HEK293 (cell line): ENCODE results near the gene DNHD1.

Experiments used
- CTCF ChIA-PET: fragments of 350-600 bp; formaldehyde crosslinking; extraction: SDS; loops from one replicate; lab custom pipeline; 2021; ENCODE audit warnings: antibody characterized with exemption; lab: Yijun Ruan, JAX
- POLR2A ChIA-PET: fragments of 300-600 bp; formaldehyde crosslinking; extraction: SDS; loops from one replicate; lab custom pipeline; 2020; ENCODE audit warnings: antibody characterized with exemption, inconsistent platforms; lab: Yijun Ruan, JAX
- H3K27ac ChIP-seq: fragments of 200-500 bp; sonication (Bioruptor generic); 2 replicates; pipeline ENCODE4 v1.5.1; 2014; ENCODE audit warnings: low read depth, low read length, control low read depth, inconsistent platforms; ENCODE audit errors: extremely low read depth
- H3K36me3 ChIP-seq, 2 experiments: fragments of 200-500 bp in 1 of 2; sonication (Bioruptor generic) in 1 of 2; 1 replicate in 1 of 2; 2 replicates in 1 of 2; pipeline ENCODE4 v1.5.1; 2014 to 2017; ENCODE audit warnings: inconsistent platforms in 2 of 2, low read length in 2 of 2; ENCODE audit not compliant: control insufficient read depth in 2 of 2, insufficient read depth in 1 of 2
- H3K4me1 ChIP-seq: fragments of 200-500 bp; sonication (Bioruptor generic); 2 replicates; pipeline ENCODE4 v1.5.1; 2014; ENCODE audit warnings: mild to moderate bottlenecking, low read length, inconsistent platforms; ENCODE audit not compliant: control insufficient read depth, insufficient read depth
- H3K4me3 ChIP-seq: 2 replicates; pipeline ENCODE4 v1.5.1; 2011; ENCODE audit warnings: low read depth, mild to moderate bottlenecking, control low read depth, low read length, moderate library complexity
- H3K9me3 ChIP-seq: fragments of 200-500 bp; sonication (Bioruptor generic); 2 replicates; pipeline ENCODE4 v1.5.1; 2014; ENCODE audit warnings: low read depth, low read length, inconsistent platforms; ENCODE audit not compliant: control insufficient read depth, insufficient read depth
- AEBP2 ChIP-seq: fragments of 450-650 bp; formaldehyde crosslinking; IDR thresholded peaks from 2 replicates; pipeline ENCODE4 v1.5.1; 2016; ENCODE audit warnings: missing biosample characterization, missing genetic modification characterization, borderline replicate concordance
- HOXA7 ChIP-seq: sonication (generic); formaldehyde crosslinking; IDR thresholded peaks from 2 replicates; pipeline ENCODE4 v1.8.1; 2022; ENCODE audit warnings: missing genetic modification reagents, borderline replicate concordance
- OVOL3 ChIP-seq: fragments of 450-650 bp; formaldehyde crosslinking; IDR thresholded peaks from 2 replicates; pipeline ENCODE4 v1.5.1; 2016; ENCODE audit warnings: missing biosample characterization, missing genetic modification characterization
- SCRT1 ChIP-seq: fragments of 450-650 bp; formaldehyde crosslinking; IDR thresholded peaks from 2 replicates; pipeline ENCODE4 v1.5.1; 2016; ENCODE audit warnings: missing biosample characterization, missing genetic modification characterization, borderline replicate concordance
- ZNF112 ChIP-seq: fragments of 450-650 bp; formaldehyde crosslinking; IDR thresholded peaks from 2 replicates; pipeline ENCODE4 v1.5.0; 2017; ENCODE audit warnings: missing biosample characterization, missing genetic modification characterization
- ZNF302 ChIP-seq: fragments of 450-650 bp; formaldehyde crosslinking; IDR thresholded peaks from 2 replicates; pipeline ENCODE4 v1.5.1; 2016; ENCODE audit warnings: missing biosample characterization, missing genetic modification characterization, low read depth
- ZNF311 ChIP-seq: fragments of 450-650 bp; formaldehyde crosslinking; IDR thresholded peaks from 2 replicates; pipeline ENCODE4 v1.5.1; 2017; ENCODE audit warnings: missing biosample characterization, missing genetic modification characterization, borderline replicate concordance
- ZNF341 ChIP-seq: fragments of 450-650 bp; formaldehyde crosslinking; IDR thresholded peaks from 2 replicates; pipeline ENCODE4; 2016; ENCODE audit warnings: low read depth, missing biosample characterization, missing genetic modification characterization
- ZNF548 ChIP-seq: fragments of 450-650 bp; formaldehyde crosslinking; IDR thresholded peaks from 2 replicates; pipeline ENCODE4 v1.5.1; 2016; ENCODE audit warnings: missing biosample characterization, missing genetic modification characterization
- ZNF664 ChIP-seq: fragments of 450-650 bp; formaldehyde crosslinking; IDR thresholded peaks from 2 replicates; pipeline ENCODE4 v1.5.1; 2016; ENCODE audit warnings: missing biosample characterization, missing genetic modification characterization
- ZNF76 ChIP-seq: fragments of 450-650 bp; formaldehyde crosslinking; IDR thresholded peaks from 2 replicates; pipeline ENCODE4; 2016; ENCODE audit warnings: low read depth, missing biosample characterization, missing genetic modification characterization, borderline replicate concordance
- ZNF768 ChIP-seq: fragments of 450-650 bp; formaldehyde crosslinking; IDR thresholded peaks from 2 replicates; pipeline ENCODE4 v1.5.1; 2018; ENCODE audit warnings: missing biosample characterization, mild to moderate bottlenecking, missing genetic modification characterization
- TF ChIP-seq, protein P1 (sequence below): sonication (generic); formaldehyde crosslinking; IDR thresholded peaks from 2 replicates; pipeline ENCODE4 v1.8.1; 2022; ENCODE audit warnings: mild to moderate bottlenecking, moderate library complexity, missing genetic modification reagents
- TF ChIP-seq, protein P2 (sequence below): fragments of 450-650 bp; formaldehyde crosslinking; IDR thresholded peaks from 2 replicates; pipeline ENCODE4 v1.5.1; 2016; ENCODE audit warnings: missing biosample characterization, missing genetic modification characterization
- TF ChIP-seq, protein P3 (sequence below): fragments of 450-650 bp; formaldehyde crosslinking; IDR thresholded peaks from 2 replicates; pipeline ENCODE4 v1.5.1; 2016; ENCODE audit warnings: missing biosample characterization, missing genetic modification characterization
- TF ChIP-seq, protein P4 (sequence below): fragments of 450-650 bp; formaldehyde crosslinking; IDR thresholded peaks from 2 replicates; pipeline ENCODE4 v1.5.1; 2016; ENCODE audit warnings: missing biosample characterization, missing genetic modification characterization
- TF ChIP-seq, protein P5 (sequence below): fragments of 450-650 bp; IDR thresholded peaks from 2 replicates; pipeline ENCODE4 v1.5.1; 2018; ENCODE audit warnings: missing biosample characterization, mild to moderate bottlenecking, missing genetic modification characterization
- TF ChIP-seq, protein P6 (sequence below): fragments of 450-650 bp; formaldehyde crosslinking; IDR thresholded peaks from 2 replicates; pipeline ENCODE4 v1.5.0; 2017; ENCODE audit warnings: missing biosample characterization, missing genetic modification characterization, borderline replicate concordance

Gene DNHD1

DNA sequence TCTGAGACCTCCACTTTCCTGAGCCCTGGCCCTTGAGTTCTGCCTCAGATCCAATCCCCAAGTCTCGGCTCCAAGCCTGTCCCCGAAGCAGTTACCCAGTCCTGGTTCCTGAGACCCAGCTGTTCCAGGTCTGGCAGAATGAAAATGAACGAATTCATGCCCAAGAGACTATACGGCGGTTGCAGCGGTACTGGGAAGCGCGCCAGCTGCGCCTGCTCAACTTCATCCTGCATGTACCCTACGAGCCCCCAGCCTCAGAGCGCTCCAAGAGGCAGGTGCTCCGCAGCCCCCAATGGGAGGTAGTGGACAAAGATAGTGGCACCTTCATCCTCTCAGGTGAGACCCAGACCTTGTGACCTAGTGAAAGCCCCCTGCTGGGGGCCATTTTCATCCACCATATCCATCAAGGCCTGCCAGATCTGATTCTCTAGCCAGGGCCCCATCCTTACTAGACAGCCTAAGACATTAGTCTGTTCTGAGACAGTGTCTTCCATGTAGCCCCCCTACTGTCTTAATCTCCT is 42.7 kb downstream of the DNHD1 start:
- H3K27ac ChIP-seq, result no peak overlapping the region
- peaks cover 0 to 12% of the 10 kb centered on the region in 2 experiments; a peak in 1 of 3 replicates for H3K36me3 ChIP-seq
- H3K4me1 ChIP-seq, result no peaks in the 10 kb centered on the region
- TF ChIP-seq HOXA7 (CRISPR knock-in tag) (no peak), ZNF302 (tag by site-specific recombination) (no peak), ZNF341 (tag by site-specific recombination) (no peak), SCRT1 (tag by site-specific recombination) (no peak)
- TF ChIP-seq, protein P1, sequence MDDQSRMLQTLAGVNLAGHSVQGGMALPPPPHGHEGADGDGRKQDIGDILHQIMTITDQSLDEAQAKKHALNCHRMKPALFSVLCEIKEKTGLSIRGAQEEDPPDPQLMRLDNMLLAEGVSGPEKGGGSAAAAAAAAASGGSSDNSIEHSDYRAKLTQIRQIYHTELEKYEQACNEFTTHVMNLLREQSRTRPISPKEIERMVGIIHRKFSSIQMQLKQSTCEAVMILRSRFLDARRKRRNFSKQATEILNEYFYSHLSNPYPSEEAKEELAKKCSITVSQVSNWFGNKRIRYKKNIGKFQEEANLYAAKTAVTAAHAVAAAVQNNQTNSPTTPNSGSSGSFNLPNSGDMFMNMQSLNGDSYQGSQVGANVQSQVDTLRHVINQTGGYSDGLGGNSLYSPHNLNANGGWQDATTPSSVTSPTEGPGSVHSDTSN (CRISPR knock-in tag), result no peak
- TF ChIP-seq, protein P2, sequence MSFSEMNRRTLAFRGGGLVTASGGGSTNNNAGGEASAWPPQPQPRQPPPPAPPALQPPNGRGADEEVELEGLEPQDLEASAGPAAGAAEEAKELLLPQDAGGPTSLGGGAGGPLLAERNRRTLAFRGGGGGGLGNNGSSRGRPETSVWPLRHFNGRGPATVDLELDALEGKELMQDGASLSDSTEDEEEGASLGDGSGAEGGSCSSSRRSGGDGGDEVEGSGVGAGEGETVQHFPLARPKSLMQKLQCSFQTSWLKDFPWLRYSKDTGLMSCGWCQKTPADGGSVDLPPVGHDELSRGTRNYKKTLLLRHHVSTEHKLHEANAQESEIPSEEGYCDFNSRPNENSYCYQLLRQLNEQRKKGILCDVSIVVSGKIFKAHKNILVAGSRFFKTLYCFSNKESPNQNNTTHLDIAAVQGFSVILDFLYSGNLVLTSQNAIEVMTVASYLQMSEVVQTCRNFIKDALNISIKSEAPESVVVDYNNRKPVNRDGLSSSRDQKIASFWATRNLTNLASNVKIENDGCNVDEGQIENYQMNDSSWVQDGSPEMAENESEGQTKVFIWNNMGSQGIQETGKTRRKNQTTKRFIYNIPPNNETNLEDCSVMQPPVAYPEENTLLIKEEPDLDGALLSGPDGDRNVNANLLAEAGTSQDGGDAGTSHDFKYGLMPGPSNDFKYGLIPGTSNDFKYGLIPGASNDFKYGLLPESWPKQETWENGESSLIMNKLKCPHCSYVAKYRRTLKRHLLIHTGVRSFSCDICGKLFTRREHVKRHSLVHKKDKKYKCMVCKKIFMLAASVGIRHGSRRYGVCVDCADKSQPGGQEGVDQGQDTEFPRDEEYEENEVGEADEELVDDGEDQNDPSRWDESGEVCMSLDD, result no peak
- TF ChIP-seq, protein P3, sequence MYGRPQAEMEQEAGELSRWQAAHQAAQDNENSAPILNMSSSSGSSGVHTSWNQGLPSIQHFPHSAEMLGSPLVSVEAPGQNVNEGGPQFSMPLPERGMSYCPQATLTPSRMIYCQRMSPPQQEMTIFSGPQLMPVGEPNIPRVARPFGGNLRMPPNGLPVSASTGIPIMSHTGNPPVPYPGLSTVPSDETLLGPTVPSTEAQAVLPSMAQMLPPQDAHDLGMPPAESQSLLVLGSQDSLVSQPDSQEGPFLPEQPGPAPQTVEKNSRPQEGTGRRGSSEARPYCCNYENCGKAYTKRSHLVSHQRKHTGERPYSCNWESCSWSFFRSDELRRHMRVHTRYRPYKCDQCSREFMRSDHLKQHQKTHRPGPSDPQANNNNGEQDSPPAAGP (tag by site-specific recombination), result no peak
- CTCF ChIA-PET, result no interaction called here
- H3K9me3 ChIP-seq, result no peaks in the 10 kb centered on the region
- no peak overlapping the region for H3K4me3 ChIP-seq
- POLR2A ChIA-PET, result no interaction called here

- ChIA-PET POLR2A (interaction anchor here (0.6 kb wide), 1 partner anchor 142 kb away, joined by 3 read pairs; the partner anchor contains the start of gene MRPL17), CTCF (interaction anchor here (0.6 to 3.1 kb wide), 4 partner anchors 10 to 162 kb away, joined by 3 to 23 read pairs (median 4); no protein-coding TSS in a partner anchor)
- H3K4me3 ChIP-seq, result no peak overlapping the region
- no peaks in the 10 kb centered on the region for H3K4me1 ChIP-seq
- H3K36me3 ChIP-seq, result peaks cover 0 to 18% of the 10 kb centered on the region in 2 experiments; a peak in 1 of 3 replicates
- H3K27ac ChIP-seq, result no peak overlapping the region
- no peaks in the 10 kb centered on the region for H3K9me3 ChIP-seq
- TF ChIP-seq ZNF76 (tag by site-specific recombination) (no peak), ZNF548 (tag by site-specific recombination) (no peak), ZNF112 (no peak), ZNF664 (no peak), ZNF768 (no peak), OVOL3 (no peak), AEBP2 (tag by site-specific recombination) (no peak), ZNF311 (no peak)
- TF ChIP-seq, protein P2, result no peak
- TF ChIP-seq, protein P4, sequence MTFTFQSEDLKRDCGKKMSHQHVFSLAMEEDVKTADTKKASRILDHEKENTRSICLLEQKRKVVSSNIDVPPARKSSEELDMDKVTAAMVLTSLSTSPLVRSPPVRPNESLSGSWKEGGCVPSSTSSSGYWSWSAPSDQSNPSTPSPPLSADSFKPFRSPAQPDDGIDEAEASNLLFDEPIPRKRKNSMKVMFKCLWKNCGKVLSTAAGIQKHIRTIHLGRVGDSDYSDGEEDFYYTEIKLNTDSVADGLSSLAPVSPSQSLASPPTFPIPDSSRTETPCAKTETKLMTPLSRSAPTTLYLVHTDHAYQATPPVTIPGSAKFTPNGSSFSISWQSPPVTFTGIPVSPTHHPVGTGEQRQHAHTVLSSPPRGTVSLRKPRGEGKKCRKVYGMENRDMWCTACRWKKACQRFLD (tag by site-specific recombination), result no peak
- TF ChIP-seq, protein P5, sequence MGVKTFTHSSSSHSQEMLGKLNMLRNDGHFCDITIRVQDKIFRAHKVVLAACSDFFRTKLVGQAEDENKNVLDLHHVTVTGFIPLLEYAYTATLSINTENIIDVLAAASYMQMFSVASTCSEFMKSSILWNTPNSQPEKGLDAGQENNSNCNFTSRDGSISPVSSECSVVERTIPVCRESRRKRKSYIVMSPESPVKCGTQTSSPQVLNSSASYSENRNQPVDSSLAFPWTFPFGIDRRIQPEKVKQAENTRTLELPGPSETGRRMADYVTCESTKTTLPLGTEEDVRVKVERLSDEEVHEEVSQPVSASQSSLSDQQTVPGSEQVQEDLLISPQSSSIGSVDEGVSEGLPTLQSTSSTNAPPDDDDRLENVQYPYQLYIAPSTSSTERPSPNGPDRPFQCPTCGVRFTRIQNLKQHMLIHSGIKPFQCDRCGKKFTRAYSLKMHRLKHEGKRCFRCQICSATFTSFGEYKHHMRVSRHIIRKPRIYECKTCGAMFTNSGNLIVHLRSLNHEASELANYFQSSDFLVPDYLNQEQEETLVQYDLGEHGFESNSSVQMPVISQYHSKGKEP (tag by site-specific recombination), result no peak
- TF ChIP-seq, protein P6, sequence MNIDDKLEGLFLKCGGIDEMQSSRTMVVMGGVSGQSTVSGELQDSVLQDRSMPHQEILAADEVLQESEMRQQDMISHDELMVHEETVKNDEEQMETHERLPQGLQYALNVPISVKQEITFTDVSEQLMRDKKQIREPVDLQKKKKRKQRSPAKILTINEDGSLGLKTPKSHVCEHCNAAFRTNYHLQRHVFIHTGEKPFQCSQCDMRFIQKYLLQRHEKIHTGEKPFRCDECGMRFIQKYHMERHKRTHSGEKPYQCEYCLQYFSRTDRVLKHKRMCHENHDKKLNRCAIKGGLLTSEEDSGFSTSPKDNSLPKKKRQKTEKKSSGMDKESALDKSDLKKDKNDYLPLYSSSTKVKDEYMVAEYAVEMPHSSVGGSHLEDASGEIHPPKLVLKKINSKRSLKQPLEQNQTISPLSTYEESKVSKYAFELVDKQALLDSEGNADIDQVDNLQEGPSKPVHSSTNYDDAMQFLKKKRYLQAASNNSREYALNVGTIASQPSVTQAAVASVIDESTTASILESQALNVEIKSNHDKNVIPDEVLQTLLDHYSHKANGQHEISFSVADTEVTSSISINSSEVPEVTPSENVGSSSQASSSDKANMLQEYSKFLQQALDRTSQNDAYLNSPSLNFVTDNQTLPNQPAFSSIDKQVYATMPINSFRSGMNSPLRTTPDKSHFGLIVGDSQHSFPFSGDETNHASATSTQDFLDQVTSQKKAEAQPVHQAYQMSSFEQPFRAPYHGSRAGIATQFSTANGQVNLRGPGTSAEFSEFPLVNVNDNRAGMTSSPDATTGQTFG (tag by site-specific recombination), result no peak
Measured at GRCh38 chr11:6541356-6541755, 44.3 kb downstream of the DNHD1 start.
